ENCODE data around the gene NAXE.
"Not testable (repeated sequence)": the region's sequence is repeated elsewhere in the genome, so short reads cannot be mapped to it uniquely, and the experiment has no call there.

Gene NAXE

GRCh38 chr1:156629823-156630449, 38.4 kb downstream of the NAXE start:
- Mint-ChIP-seq H3K4me1 (peaks cover 6 to 12% of the 10 kb centered on the region in 2 donors), H3K27me3 (peaks cover 47 to 62% of the 10 kb centered on the region in 2 donors), H3K27ac (no peak overlapping the region), H3K9me3 (no peaks in the 10 kb centered on the region), H3K36me3 (no peaks in the 10 kb centered on the region), H3K4me3 (no peak overlapping the region)
- ATAC-seq (replicated peaks) (no peak), DNase-seq (no peak)

- not testable (repeated sequence) for H3K4me3 Mint-ChIP-seq; H3K9me3 Mint-ChIP-seq; H3K4me1 Mint-ChIP-seq; ATAC-seq (replicated peaks); H3K27ac Mint-ChIP-seq; DNase-seq; H3K36me3 Mint-ChIP-seq
- peaks cover 44 to 52% of the 10 kb centered on the region in 2 donors for H3K27me3 Mint-ChIP-seq
These were observed 39.6 kb downstream of the NAXE start for GRCh38 chr1:156631152-156631551.

GRCh38 chr1:156632355-156632754, 40.8 kb downstream of the NAXE start:
- Mint-ChIP-seq H3K4me3 (no peak overlapping the region), H3K4me1 (no peaks in the 10 kb centered on the region), H3K36me3 (no peaks in the 10 kb centered on the region), H3K27me3 (peaks cover 49 to 57% of the 10 kb centered on the region in 2 donors), H3K27ac (no peak overlapping the region), H3K9me3 (no peaks in the 10 kb centered on the region)
- DNase-seq: no peak
- no peak for ATAC-seq (replicated peaks)

GRCh38 chr1:156638189-156638985, 46.8 kb downstream of the NAXE start:
- peaks cover 7 to 20% of the 10 kb centered on the region in 2 donors for H3K4me1 Mint-ChIP-seq
- no peaks in the 10 kb centered on the region for H3K9me3 Mint-ChIP-seq
- DNase-seq: no peak
- no peaks in the 10 kb centered on the region for H3K36me3 Mint-ChIP-seq
- H3K4me3 Mint-ChIP-seq: no peak overlapping the region
- no peak for ATAC-seq (replicated peaks)
- peaks cover 72 to 75% of the 10 kb centered on the region in 2 donors for H3K27me3 Mint-ChIP-seq
- no peak overlapping the region for H3K27ac Mint-ChIP-seq

- Mint-ChIP-seq H3K27me3 (peaks cover 72 to 77% of the 10 kb centered on the region in 2 donors), H3K27ac (no peak overlapping the region), H3K36me3 (no peaks in the 10 kb centered on the region), H3K9me3 (no peaks in the 10 kb centered on the region), H3K4me1 (peaks cover 12 to 26% of the 10 kb centered on the region in 2 donors), H3K4me3 (no peak overlapping the region)
- DNase-seq: no peak
- ATAC-seq (replicated peaks): no peak
These were observed 48.1 kb downstream of the NAXE start for GRCh38 chr1:156639601-156640101.

GRCh38 chr1:156640842-156641706, 49.5 kb downstream of the NAXE start:
- no peaks in the 10 kb centered on the region for H3K9me3 Mint-ChIP-seq
- no peaks in the 10 kb centered on the region for H3K36me3 Mint-ChIP-seq
- H3K4me3 Mint-ChIP-seq: peak overlapping the region; percentile 42 to 68
- H3K4me1 Mint-ChIP-seq: peaks cover 12 to 27% of the 10 kb centered on the region in 2 donors
- DNase-seq: no peak
- H3K27me3 Mint-ChIP-seq: peaks cover 78 to 87% of the 10 kb centered on the region in 2 donors
- no peak for ATAC-seq (replicated peaks)
- H3K27ac Mint-ChIP-seq: no peak overlapping the region

GRCh38 chr1:156641761-156642264, 50.2 kb downstream of the NAXE start, which contains the start of gene BCAN:
Gene BCAN (plus strand): TSS chr1:156642117. CDS start chr1:156646055, 3,938 bp downstream.
- ATAC-seq (replicated peaks): peak; percentile 19 to 23

GRCh38 chr1:156642265-156643048, 50.9 kb downstream of the NAXE start:
- ATAC-seq (replicated peaks) (peak; percentile 8 to 12), DNase-seq (no peak)
- H3K4me1 Mint-ChIP-seq: peaks cover 13 to 36% of the 10 kb centered on the region in 2 donors
- peak overlapping the region; percentile 38 for H3K27ac Mint-ChIP-seq
- peaks cover 82 to 93% of the 10 kb centered on the region in 2 donors for H3K27me3 Mint-ChIP-seq
- H3K4me3 Mint-ChIP-seq: peak overlapping the region; percentile 68 to 74
- H3K9me3 Mint-ChIP-seq: no peaks in the 10 kb centered on the region
- H3K36me3 Mint-ChIP-seq: no peaks in the 10 kb centered on the region

More at GRCh38 chr1:156641761-156642264, 50.2 kb downstream of the NAXE start, which contains the start of gene BCAN:
- Mint-ChIP-seq H3K9me3 (no peaks in the 10 kb centered on the region), H3K4me3 (peak within 1 kb of the TSS; percentile 68 to 74), H3K27ac (peak within 1 kb of the TSS; percentile 38), H3K4me1 (peaks cover 13 to 35% of the 10 kb centered on the region in 2 donors), H3K36me3 (no peaks in the 10 kb centered on the region), H3K27me3 (peaks cover 78 to 87% of the 10 kb centered on the region in 2 donors)
- no peak for DNase-seq

- Mint-ChIP-seq H3K27ac (no peak overlapping the region), H3K4me1 (peaks cover 13 to 36% of the 10 kb centered on the region in 2 donors), H3K27me3 (peaks cover 85 to 96% of the 10 kb centered on the region in 2 donors), H3K4me3 (peak overlapping the region in 1 of 2 donors; percentile 2), H3K9me3 (no peaks in the 10 kb centered on the region), H3K36me3 (no peaks in the 10 kb centered on the region)
- peak; percentile 1 to 7 for ATAC-seq (replicated peaks)
- DNase-seq: no peak
These were observed 51.6 kb downstream of the NAXE start for GRCh38 chr1:156643049-156643777.

- no peak overlapping the region for H3K27ac Mint-ChIP-seq
- H3K4me3 Mint-ChIP-seq: peak overlapping the region in 1 of 2 donors; percentile 2
- peaks cover 85 to 96% of the 10 kb centered on the region in 2 donors for H3K27me3 Mint-ChIP-seq
These were observed 52.2 kb downstream of the NAXE start for GRCh38 chr1:156643778-156644092.

More at GRCh38 chr1:156643778-156644092, 52.2 kb downstream of the NAXE start:
- DNase-seq: peak; percentile 41
- H3K4me1 Mint-ChIP-seq: peaks cover 13 to 36% of the 10 kb centered on the region in 2 donors
- peak; percentile 89 to 92 for ATAC-seq (replicated peaks)
- H3K36me3 Mint-ChIP-seq: no peaks in the 10 kb centered on the region
- H3K9me3 Mint-ChIP-seq: no peaks in the 10 kb centered on the region

All from stimulated activated naive B cell treated with anti-CD40 and anti-IgM and Interleukin-4, amounts not matched to agents 10 μg/mL and 1 μg/mL and 100 μg/mL, for 72 hours (primary cell).